Thymus (tissue), 11 donors: ENCODE data around the gene ARPC1A. TPM values are rescaled to one million over a fixed set of nuclear protein-coding genes. Genes with fewer than 3 reads are reported as not detected.
A peak's percentile ranks its signal among the peaks of the same experiment; 100 is the strongest.
"Not testable (repeated sequence)": the region's sequence is repeated elsewhere in the genome, so short reads cannot be mapped to it uniquely, and the experiment has no call there.

Experiments used
- DNase-seq, 9 donors: peaks; one replicate each; pipeline ENCODE4 v3.0.0-alpha.2; 2013; ENCODE audit warnings: low spot score in 9 of 9, low read depth in 6 of 9, missing footprints in 1 of 9
- H3K27ac ChIP-seq, 2 donors: one replicate each; pipeline ENCODE4 v1.5.1; 2013; ENCODE audit warnings: control low read depth in 1 of 2, low read depth in 1 of 2, low read length in 1 of 2, mild to moderate bottlenecking in 1 of 2, moderate library complexity in 1 of 2
- H3K27me3 ChIP-seq, 2 donors: one replicate each; pipeline ENCODE4 v1.5.1; 2013; ENCODE audit warnings: low read length in 1 of 2; ENCODE audit not compliant: control insufficient read depth in 2 of 2, insufficient read depth in 1 of 2
- H3K36me3 ChIP-seq, 2 donors: one replicate each; pipeline ENCODE4 v1.5.1; 2013; ENCODE audit warnings: low read length in 1 of 2, mild to moderate bottlenecking in 1 of 2, moderate library complexity in 1 of 2; ENCODE audit not compliant: control insufficient read depth in 2 of 2, insufficient read depth in 2 of 2
- H3K4me1 ChIP-seq, 2 donors: one replicate each; pipeline ENCODE4 v1.5.1; 2013; ENCODE audit warnings: low read length in 2 of 2; ENCODE audit not compliant: control insufficient read depth in 2 of 2, insufficient read depth in 2 of 2
- H3K4me3 ChIP-seq, 2 donors: one replicate each; pipeline ENCODE4 v1.5.1; 2013; ENCODE audit warnings: low read length in 2 of 2, control low read depth in 1 of 2, mild to moderate bottlenecking in 1 of 2
- H3K9me3 ChIP-seq, 2 donors: one replicate each; pipeline ENCODE4 v1.5.1; 2013; ENCODE audit warnings: low read length in 1 of 2, mild to moderate bottlenecking in 1 of 2; ENCODE audit not compliant: control insufficient read depth in 2 of 2, insufficient read depth in 1 of 2
- WGBS: extraction: QIAGEN DNeasy Blood & Tissue Kit; methylation state at CpG from one replicate; pipeline ENCODE4 v1.1.7; 2013; 5-methylcytosine and 5-hydroxymethylcytosine counted together
- polyA plus RNA-seq: library from polyadenylated mRNA; stranded (reverse); fragments of 200-250 nt; gene quantifications from one replicate; pipeline ENCODE4 v1.2.3, GENCODE V29; 2013
- total RNA-seq: library from RNA; stranded (reverse); fragments of 120-200 nt; gene quantifications from one replicate; pipeline ENCODE4 v1.2.4, GENCODE V29; 2013
- donor health status: healthy.

Gene ARPC1A
- total and polyA plus RNA-seq, 2 donors = 39.9 to 149 TPM

GRCh38 chr7:99312316-99313203 lies 13.1 kb upstream of the ARPC1A start:
- peaks cover 0 to 4% of the 10 kb centered on the region in 2 donors for H3K27me3 ChIP-seq
- peak in 8 of 9 donors; percentile 32 to 80 (median 66) for DNase-seq
- no peaks in the 10 kb centered on the region for H3K9me3 ChIP-seq
- no peak overlapping the region for H3K4me3 ChIP-seq
- H3K36me3 ChIP-seq = no peaks in the 10 kb centered on the region
- 55% methylated on average over 16 of the region's 16 CpGs for WGBS
- H3K27ac ChIP-seq = no peak overlapping the region
- H3K4me1 ChIP-seq = no peaks in the 10 kb centered on the region

DNA sequence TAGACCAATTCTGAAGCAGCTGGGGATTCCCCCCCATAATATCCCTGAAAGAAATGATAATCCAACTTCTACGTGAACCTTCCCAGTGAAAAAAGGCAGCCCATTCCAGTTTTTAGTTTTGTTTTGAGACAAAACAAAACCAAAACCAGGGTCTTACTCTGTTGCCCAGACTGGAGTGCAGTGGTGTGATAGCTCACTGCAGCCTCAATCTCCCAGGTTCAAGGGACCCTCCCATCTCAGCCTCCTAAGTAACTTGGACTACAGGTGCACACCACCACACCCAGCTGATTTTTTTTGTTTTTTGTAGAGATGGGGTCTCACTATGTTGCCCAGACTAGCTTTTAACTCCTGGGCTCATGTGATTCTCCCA lies 12.5 kb upstream of the ARPC1A start:
- Histone ChIP-seq H3K4me3 (no peak overlapping the region), H3K27ac (no peak overlapping the region), H3K9me3 (no peaks in the 10 kb centered on the region), H3K27me3 (peaks cover 0 to 4% of the 10 kb centered on the region in 2 donors), H3K36me3 (no peaks in the 10 kb centered on the region), H3K4me1 (no peaks in the 10 kb centered on the region)
- 79% methylated on average over 1 of the region's 1 CpG for WGBS
- DNase-seq = no peak

DNA sequence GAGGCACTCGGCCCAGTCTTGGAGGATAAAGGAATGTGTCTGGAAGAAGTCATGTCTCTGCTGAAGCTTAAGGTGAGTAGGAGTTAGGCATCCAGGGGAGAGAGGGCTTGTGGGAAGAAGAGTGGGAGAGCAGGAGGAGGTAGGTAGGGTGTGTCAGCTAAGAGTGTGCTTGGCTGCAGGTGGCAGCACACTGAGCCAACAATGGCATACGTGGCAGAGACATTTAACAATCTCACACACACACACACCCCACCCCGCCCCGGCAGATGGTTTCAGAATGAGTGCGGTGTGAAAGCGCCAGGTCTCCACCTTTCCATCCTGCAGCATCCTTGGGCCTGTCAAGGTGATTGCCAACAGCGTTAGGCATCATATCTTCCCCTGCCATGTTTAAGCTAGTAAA lies 11.2 kb upstream of the ARPC1A start:
- Histone ChIP-seq H3K9me3 (no peaks in the 10 kb centered on the region), H3K4me1 (no peaks in the 10 kb centered on the region), H3K27me3 (peaks cover 0 to 4% of the 10 kb centered on the region in 2 donors), H3K36me3 (no peaks in the 10 kb centered on the region), H3K4me3 (no peak overlapping the region), H3K27ac (no peak overlapping the region)
- 91% methylated on average over 7 of the region's 7 CpGs for WGBS
- DNase-seq = no peak

- no peak overlapping the region for H3K4me3 ChIP-seq
- no peaks in the 10 kb centered on the region for H3K9me3 ChIP-seq
- DNase-seq = no peak
- H3K4me1 ChIP-seq = peaks cover 7% of the 10 kb centered on the region in 2 donors
- 86% methylated on average over 4 of the region's 4 CpGs for WGBS
- no peaks in the 10 kb centered on the region for H3K36me3 ChIP-seq
- no peak overlapping the region for H3K27ac ChIP-seq
- no peaks in the 10 kb centered on the region for H3K27me3 ChIP-seq
These were observed 5.3 kb upstream of the ARPC1A start for GRCh38 chr7:99320371-99320770.

DNA sequence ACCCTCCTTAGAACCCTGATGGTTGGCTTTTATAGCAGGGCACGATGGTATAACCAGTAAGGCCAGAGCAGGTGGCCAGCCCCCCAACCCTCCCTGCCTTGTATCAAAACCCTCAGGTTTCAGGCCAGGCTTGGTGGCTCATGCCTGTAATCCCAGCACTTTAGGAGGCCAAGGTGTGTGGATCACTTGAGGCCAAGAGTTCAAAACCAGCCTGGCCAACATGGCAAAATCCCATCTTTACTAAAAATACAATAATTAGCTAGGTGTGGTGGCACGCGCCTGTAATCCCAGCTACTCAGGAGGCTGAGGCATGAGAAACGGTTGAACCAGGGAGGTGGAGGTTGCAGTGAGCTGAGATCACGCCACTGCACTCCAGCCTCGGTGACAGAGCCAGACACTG lies 3.0 kb upstream of the ARPC1A start:
- not testable (repeated sequence) for DNase-seq, H3K27me3 ChIP-seq, H3K4me3 ChIP-seq, H3K27ac ChIP-seq, H3K36me3 ChIP-seq, H3K9me3 ChIP-seq
- peaks cover 19 to 20% of the 10 kb centered on the region in 2 donors for H3K4me1 ChIP-seq
- WGBS = 97% methylated on average over 6 of the region's 6 CpGs

DNA sequence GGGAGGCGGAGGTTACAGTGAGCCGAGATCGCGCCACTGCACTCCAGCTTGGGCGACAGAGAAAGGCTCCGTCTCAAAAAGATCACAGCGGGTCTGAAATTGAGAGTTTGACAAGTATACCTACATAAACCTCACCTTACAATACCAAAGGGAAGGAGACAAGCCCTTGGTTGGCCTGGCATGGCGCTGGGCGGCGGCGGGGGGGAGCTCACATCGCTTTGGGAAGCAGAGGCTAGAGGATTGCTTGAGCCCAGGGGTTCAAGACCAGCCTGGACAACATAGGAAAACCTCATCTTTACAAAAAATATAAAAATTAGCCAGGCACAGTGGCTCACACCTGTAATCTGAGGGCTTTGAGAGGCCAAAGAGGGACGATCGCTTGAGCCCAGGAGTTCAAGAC lies 1.1 kb upstream of the ARPC1A start:
- H3K27ac ChIP-seq = no peak overlapping the region
- H3K4me1 ChIP-seq = peaks cover 19 to 20% of the 10 kb centered on the region in 2 donors
- H3K36me3 ChIP-seq = peaks cover 0 to 5% of the 10 kb centered on the region in 2 donors
- no peaks in the 10 kb centered on the region for H3K9me3 ChIP-seq
- H3K27me3 ChIP-seq = no peaks in the 10 kb centered on the region
- H3K4me3 ChIP-seq = no peak overlapping the region
- WGBS = 97% methylated on average over 14 of the region's 14 CpGs
- no peak for DNase-seq

DNA sequence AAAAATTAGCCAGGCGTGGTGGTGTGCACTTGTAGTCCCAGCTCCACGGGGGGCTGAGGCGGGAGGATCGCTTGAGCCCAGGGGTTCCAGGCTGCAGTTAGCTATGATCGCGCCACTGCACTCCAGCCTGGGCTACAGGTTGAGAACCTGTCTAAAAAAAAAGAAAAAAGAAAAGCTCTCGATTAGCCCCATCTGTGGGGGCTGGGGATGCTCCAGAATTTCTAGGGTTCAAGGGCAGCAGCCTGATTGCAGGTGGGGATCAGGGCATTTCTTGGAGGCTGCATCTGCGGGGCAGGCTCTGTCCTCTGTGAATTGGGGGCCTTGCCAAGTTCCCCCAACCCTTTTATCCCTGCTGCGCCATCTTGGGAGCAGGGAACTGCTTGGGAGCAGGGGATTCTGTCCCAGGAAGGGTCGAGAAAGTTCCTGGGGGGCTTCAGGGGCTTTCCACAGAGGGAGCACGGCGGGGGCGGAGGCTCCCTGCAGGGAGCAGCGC lies 651 bp upstream of the ARPC1A start:
- 36% methylated on average over 14 of the region's 14 CpGs for WGBS
- Histone ChIP-seq H3K27ac (peak overlapping the region; percentile 71 to 82), H3K9me3 (no peaks in the 10 kb centered on the region), H3K4me1 (peaks cover 19 to 20% of the 10 kb centered on the region in 2 donors), H3K4me3 (peak overlapping the region; percentile 83 to 86), H3K36me3 (peaks cover 0 to 5% of the 10 kb centered on the region in 2 donors), H3K27me3 (no peaks in the 10 kb centered on the region)
- DNase-seq = no peak

- H3K4me3 ChIP-seq = peak overlapping the region; percentile 83 to 86
- peaks cover 19 to 20% of the 10 kb centered on the region in 2 donors for H3K4me1 ChIP-seq
- H3K27me3 ChIP-seq = no peaks in the 10 kb centered on the region
- WGBS = 4% methylated on average over 10 of the region's 10 CpGs
- H3K9me3 ChIP-seq = no peaks in the 10 kb centered on the region
- H3K27ac ChIP-seq = peak overlapping the region in 1 of 2 donors; percentile 66
- no peak for DNase-seq
- peaks cover 0 to 8% of the 10 kb centered on the region in 2 donors for H3K36me3 ChIP-seq
These were observed 697 bp downstream of the ARPC1A start for GRCh38 chr7:99326408-99326782.

DNA sequence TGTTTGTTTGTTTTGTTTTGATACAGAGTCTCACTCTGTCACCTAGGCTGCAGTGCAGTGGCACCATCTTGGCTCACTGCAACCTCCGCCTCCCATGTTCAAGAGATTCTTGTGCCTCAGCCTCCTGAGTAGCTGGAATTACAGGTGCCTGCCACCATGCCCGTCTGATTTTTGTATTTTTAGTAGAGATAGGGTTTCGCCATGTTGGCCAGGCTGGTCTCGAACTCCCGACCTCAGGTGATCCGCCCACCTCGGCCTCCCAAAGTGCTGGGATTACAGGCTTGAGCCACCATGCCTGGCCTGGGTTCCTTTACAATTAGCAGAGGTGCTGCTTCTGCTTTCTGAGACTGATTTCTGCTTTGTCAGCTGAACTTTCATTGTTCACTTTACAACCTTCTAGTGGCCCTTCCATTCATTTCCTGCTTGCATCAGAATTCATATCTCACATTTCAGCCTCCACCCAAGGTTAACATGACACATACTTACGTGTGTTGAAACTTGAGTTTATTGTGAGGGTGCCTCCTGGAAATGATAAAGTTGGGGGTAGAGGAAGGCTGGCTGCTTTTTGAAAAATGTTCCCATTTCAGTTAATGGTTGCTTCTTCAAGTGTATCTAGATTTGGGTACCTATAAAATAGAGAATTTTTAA lies 4.7 kb downstream of the ARPC1A start:
- WGBS = 86% methylated on average over 8 of the region's 8 CpGs
- not testable (repeated sequence) for DNase-seq, H3K9me3 ChIP-seq, H3K4me3 ChIP-seq, H3K27me3 ChIP-seq, H3K27ac ChIP-seq
- H3K4me1 ChIP-seq = peaks cover 12 to 14% of the 10 kb centered on the region in 2 donors
- peaks cover 10 to 34% of the 10 kb centered on the region in 2 donors for H3K36me3 ChIP-seq
